ENCODE results near the gene ATP9A. TPM values are rescaled to one million over a fixed set of nuclear protein-coding genes. Genes with fewer than 3 reads are reported as not detected.
"Not testable (repeated sequence)": the region's sequence is repeated elsewhere in the genome, so short reads cannot be mapped to it uniquely, and the experiment has no call there.

Gene ATP9A
- total RNA-seq, 1 experiment from 2014 or later, result 0.20 TPM

- DNase-seq, result no peak
- no peaks in the 10 kb centered on the region for H3K36me3 ChIP-seq
- no peak overlapping the region for H3K4me3 ChIP-seq
- H3K27ac ChIP-seq, result no peak overlapping the region
- H3K9me3 ChIP-seq (replicated peaks), result no peaks in the 10 kb centered on the region
- peaks cover 7% of the 10 kb centered on the region for H3K27me3 ChIP-seq
- H3K4me1 ChIP-seq, result no peaks in the 10 kb centered on the region
These were observed 1.9 kb upstream of the ATP9A start for GRCh38 chr20:51769976-51770615.

GRCh38 chr20:51768759-51769517 lies 748 bp upstream of the ATP9A start:
- Histone ChIP-seq H3K27ac (no peak overlapping the region), H3K27me3 (peaks cover 7% of the 10 kb centered on the region), H3K36me3 (no peaks in the 10 kb centered on the region), H3K4me1 (no peaks in the 10 kb centered on the region), H3K9me3 (replicated peaks) (no peaks in the 10 kb centered on the region), H3K4me3 (no peak overlapping the region)
- no peak for DNase-seq

- DNase-seq, result no peak
- Histone ChIP-seq H3K9me3 (replicated peaks) (no peaks in the 10 kb centered on the region), H3K27ac (no peak overlapping the region), H3K36me3 (no peaks in the 10 kb centered on the region), H3K27me3 (no peaks in the 10 kb centered on the region), H3K4me3 (no peak overlapping the region), H3K4me1 (no peaks in the 10 kb centered on the region)
These were observed 960 bp downstream of the ATP9A start for GRCh38 chr20:51766994-51767866.

- not testable (repeated sequence) for H3K4me3 ChIP-seq; H3K4me1 ChIP-seq; H3K9me3 ChIP-seq (replicated peaks); H3K36me3 ChIP-seq; H3K27ac ChIP-seq; H3K27me3 ChIP-seq; DNase-seq
These were observed 2.8 kb downstream of the ATP9A start for GRCh38 chr20:51765381-51765780.

- DNase-seq, result no peak
- Histone ChIP-seq H3K9me3 (replicated peaks) (no peaks in the 10 kb centered on the region), H3K27ac (no peak overlapping the region), H3K4me1 (no peaks in the 10 kb centered on the region), H3K36me3 (no peaks in the 10 kb centered on the region), H3K27me3 (0 out of 2 replicates have a peak, but pooled peaks cover 3% of the 10 kb centered on the region), H3K4me3 (no peak overlapping the region)
These were observed 4.1 kb downstream of the ATP9A start for GRCh38 chr20:51763965-51764602.

- no peaks in the 10 kb centered on the region for H3K4me1 ChIP-seq
- H3K27ac ChIP-seq, result no peak overlapping the region
- H3K9me3 ChIP-seq (replicated peaks), result no peaks in the 10 kb centered on the region
- H3K4me3 ChIP-seq, result no peak overlapping the region
- peaks cover 9% of the 10 kb centered on the region; the same call in 1 of the 2 replicates for H3K27me3 ChIP-seq
- H3K36me3 ChIP-seq, result no peaks in the 10 kb centered on the region
- no peak for DNase-seq
These were observed 7.2 kb downstream of the ATP9A start for GRCh38 chr20:51760905-51761546.

- DNase-seq, result no peak
- Histone ChIP-seq H3K27me3 (peaks cover 9% of the 10 kb centered on the region; the same call in 1 of the 2 replicates), H3K27ac (no peak overlapping the region), H3K36me3 (no peaks in the 10 kb centered on the region), H3K4me1 (no peaks in the 10 kb centered on the region), H3K9me3 (replicated peaks) (no peaks in the 10 kb centered on the region), H3K4me3 (no peak overlapping the region)
These were observed 8.2 kb downstream of the ATP9A start for GRCh38 chr20:51759769-51760510.

- Histone ChIP-seq H3K36me3 (no peaks in the 10 kb centered on the region), H3K4me1 (no peaks in the 10 kb centered on the region), H3K27me3 (peaks cover 9% of the 10 kb centered on the region; the same call in 1 of the 2 replicates), H3K27ac (no peak overlapping the region), H3K4me3 (no peak overlapping the region), H3K9me3 (replicated peaks) (no peaks in the 10 kb centered on the region)
- no peak for DNase-seq
These were observed 9.1 kb downstream of the ATP9A start for GRCh38 chr20:51758978-51759544.

- no peak overlapping the region for H3K4me3 ChIP-seq
- H3K27me3 ChIP-seq, result peaks cover 13% of the 10 kb centered on the region
- H3K36me3 ChIP-seq, result no peaks in the 10 kb centered on the region
- H3K9me3 ChIP-seq (replicated peaks), result no peaks in the 10 kb centered on the region
- no peaks in the 10 kb centered on the region for H3K4me1 ChIP-seq
- DNase-seq, result no peak
- H3K27ac ChIP-seq, result no peak overlapping the region
These were observed 11.0 kb downstream of the ATP9A start for GRCh38 chr20:51757226-51757625.

GRCh38 chr20:51756653-51757052 lies 11.5 kb downstream of the ATP9A start:
- no peak for DNase-seq
- Histone ChIP-seq H3K36me3 (no peaks in the 10 kb centered on the region), H3K27ac (no peak overlapping the region), H3K4me3 (no peak overlapping the region), H3K27me3 (peaks cover 13% of the 10 kb centered on the region), H3K4me1 (no peaks in the 10 kb centered on the region), H3K9me3 (replicated peaks) (no peaks in the 10 kb centered on the region)

- DNase-seq; H3K36me3 ChIP-seq; H3K4me1 ChIP-seq; H3K27ac ChIP-seq; H3K9me3 ChIP-seq (replicated peaks); H3K4me3 ChIP-seq: not testable (repeated sequence)
- peaks cover 10% of the 10 kb centered on the region for H3K27me3 ChIP-seq
These were observed 15.0 kb downstream of the ATP9A start for GRCh38 chr20:51753220-51753619.

- DNase-seq, result no peak
- Histone ChIP-seq H3K9me3 (replicated peaks) (no peaks in the 10 kb centered on the region), H3K27me3 (peaks cover 8% of the 10 kb centered on the region; the same call in 1 of the 2 replicates), H3K4me3 (no peak overlapping the region), H3K27ac (no peak overlapping the region), H3K36me3 (no peaks in the 10 kb centered on the region), H3K4me1 (no peaks in the 10 kb centered on the region)
These were observed 15.7 kb downstream of the ATP9A start for GRCh38 chr20:51752343-51752951.

GRCh38 chr20:51750770-51751388 lies 17.3 kb downstream of the ATP9A start:
- Histone ChIP-seq H3K4me3 (no peak overlapping the region), H3K36me3 (no peaks in the 10 kb centered on the region), H3K27me3 (peaks cover 8% of the 10 kb centered on the region; the same call in 1 of the 2 replicates), H3K4me1 (no peaks in the 10 kb centered on the region), H3K9me3 (replicated peaks) (no peaks in the 10 kb centered on the region), H3K27ac (no peak overlapping the region)
- no peak for DNase-seq
